RWPE1 (cell line): ENCODE results near the gene POLD2.

ENCODE experiments used
- CTCF ChIA-PET: fragments of 350-600 bp; sonication (Branson Sonifier 250); formaldehyde crosslinking; extraction: SDS; loops from one replicate; lab custom pipeline; 2021; lab: Yijun Ruan, JAX
- POLR2A ChIA-PET: fragments of 400-600 bp; formaldehyde crosslinking; extraction: SDS; loops from one replicate; lab custom pipeline; 2020; ENCODE audit warnings: antibody characterized with exemption; ENCODE audit not compliant: low non-redundant PET; lab: Yijun Ruan, JAX
- DNase-seq: peaks from one replicate; pipeline ENCODE4 v3.0.0; 2012; ENCODE audit warnings: low spot score
- H3K27ac ChIP-seq: fragments of 450-650 bp; 2 replicates; pipeline ENCODE4 v1.5.1; 2017
- CTCF ChIP-seq: fragments of 450-650 bp; conservative IDR thresholded peaks from 2 replicates; pipeline ENCODE4 v1.5.1; 2017; ENCODE audit warnings: low read depth, mild to moderate bottlenecking

Gene POLD2

GRCh38 chr7:44158096-44158872 lies 34.9 kb upstream of the POLD2 start:
- ChIA-PET POLR2A (no interaction called here), CTCF (no interaction called here)
- H3K27ac ChIP-seq = no peak overlapping the region
- no peak for DNase-seq
- TF ChIP-seq CTCF = no peak

- ChIA-PET CTCF (interaction anchor here (0.6 to 1.2 kb wide), 4 partner anchors 12 to 468 kb away, joined by 3 to 4 read pairs (median 4); no protein-coding TSS in a partner anchor), POLR2A (no interaction called here)
- no peak overlapping the region for H3K27ac ChIP-seq
- no peak for DNase-seq
- TF ChIP-seq CTCF = no peak
These were observed 34.0 kb upstream of the POLD2 start for GRCh38 chr7:44157116-44158080.

GRCh38 chr7:44156453-44157010 lies 33.2 kb upstream of the POLD2 start:
- H3K27ac ChIP-seq = no peak overlapping the region
- no peak for TF ChIP-seq CTCF
- ChIA-PET CTCF (interaction anchor here (0.6 to 1.2 kb wide), 3 partner anchors 22 to 467 kb away, joined by 3 to 4 read pairs (median 4); no protein-coding TSS in a partner anchor), POLR2A (no interaction called here)
- no peak for DNase-seq

GRCh38 chr7:44155191-44156185 lies 32.1 kb upstream of the POLD2 start:
- no peak overlapping the region for H3K27ac ChIP-seq
- CTCF ChIA-PET = no interaction called here
- no peak for DNase-seq
- TF ChIP-seq CTCF = no peak
- POLR2A ChIA-PET = no interaction called here

GRCh38 chr7:44154703-44155102 lies 31.4 kb upstream of the POLD2 start:
- no peak for DNase-seq
- no peak for TF ChIP-seq CTCF
- no peak overlapping the region for H3K27ac ChIP-seq
- ChIA-PET POLR2A (no interaction called here), CTCF (interaction anchor here (0.5 kb wide), 1 partner anchor 8 kb away, joined by 3 read pairs; no protein-coding TSS in a partner anchor)
